Testis (tissue), 2 donors: ENCODE measurements around the gene TTC28.

Source experiments
- POLR2A ChIP-seq: fragments of 450-650 bp; IDR thresholded peaks from one replicate; pipeline ENCODE4 v1.6.1; 2017; ENCODE audit warnings: antibody characterized with exemption, mild to moderate bottlenecking, moderate library complexity
- TF ChIP-seq, protein P1 (sequence below), 3 experiments: fragments of 450-650 bp in 2 of 3; fragments of 200-600 bp in 1 of 3; sonication (generic) in 1 of 3; IDR thresholded peaks; one replicate each; pipeline ENCODE4 v1.5.1; 2016 to 2019; ENCODE audit warnings: antibody characterized with exemption in 3 of 3, mild to moderate bottlenecking in 2 of 3, moderate library complexity in 1 of 3

DNA sequence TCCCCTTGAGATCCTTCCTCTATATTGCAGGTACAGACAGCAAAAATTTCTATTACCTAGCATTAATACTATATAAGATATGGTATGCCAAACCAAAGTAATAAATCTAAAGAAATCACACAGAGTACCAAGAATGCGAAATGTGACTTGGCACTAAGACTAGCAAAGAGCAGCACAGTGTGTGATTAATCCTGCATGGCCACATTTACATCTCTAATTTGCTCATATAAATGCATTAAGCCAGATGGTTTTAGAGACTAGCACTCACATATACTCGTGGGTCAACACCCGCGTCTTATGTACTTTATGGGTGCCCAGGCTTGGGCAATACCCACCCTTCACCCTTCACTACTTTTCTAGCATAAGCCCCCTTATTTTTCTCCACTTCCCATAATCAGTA is 213.2 kb downstream of the TTC28 start:
- TF ChIP-seq, protein P1, sequence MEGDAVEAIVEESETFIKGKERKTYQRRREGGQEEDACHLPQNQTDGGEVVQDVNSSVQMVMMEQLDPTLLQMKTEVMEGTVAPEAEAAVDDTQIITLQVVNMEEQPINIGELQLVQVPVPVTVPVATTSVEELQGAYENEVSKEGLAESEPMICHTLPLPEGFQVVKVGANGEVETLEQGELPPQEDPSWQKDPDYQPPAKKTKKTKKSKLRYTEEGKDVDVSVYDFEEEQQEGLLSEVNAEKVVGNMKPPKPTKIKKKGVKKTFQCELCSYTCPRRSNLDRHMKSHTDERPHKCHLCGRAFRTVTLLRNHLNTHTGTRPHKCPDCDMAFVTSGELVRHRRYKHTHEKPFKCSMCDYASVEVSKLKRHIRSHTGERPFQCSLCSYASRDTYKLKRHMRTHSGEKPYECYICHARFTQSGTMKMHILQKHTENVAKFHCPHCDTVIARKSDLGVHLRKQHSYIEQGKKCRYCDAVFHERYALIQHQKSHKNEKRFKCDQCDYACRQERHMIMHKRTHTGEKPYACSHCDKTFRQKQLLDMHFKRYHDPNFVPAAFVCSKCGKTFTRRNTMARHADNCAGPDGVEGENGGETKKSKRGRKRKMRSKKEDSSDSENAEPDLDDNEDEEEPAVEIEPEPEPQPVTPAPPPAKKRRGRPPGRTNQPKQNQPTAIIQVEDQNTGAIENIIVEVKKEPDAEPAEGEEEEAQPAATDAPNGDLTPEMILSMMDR (IDR thresholded peaks at IDR 0.05): no peak
- no peak for TF ChIP-seq POLR2A
